ENCODE measurements around the gene EXOC6B. TPM values are rescaled to one million over a fixed set of nuclear protein-coding genes. Genes with fewer than 3 reads are reported as not detected.
"Not testable (repeated sequence)": the region's sequence is repeated elsewhere in the genome, so short reads cannot be mapped to it uniquely, and the experiment has no call there.

EXOC6B gene
- total RNA-seq, 2 donors from 2014 or later: 16.6 to 36.6 TPM

GRCh38 chr2:72423756-72424155 is 402.1 kb downstream of the EXOC6B start:
- 75% methylated on average over 2 of the region's 2 CpGs for WGBS
- H3K4me3 ChIP-seq: no peak overlapping the region
- TF ChIP-seq POLR2AphosphoS5 (IDR thresholded peaks at IDR 0.05): no peak
- no peak for TF ChIP-seq POLR2A (IDR thresholded peaks at IDR 0.05)
- TF ChIP-seq, protein P1, sequence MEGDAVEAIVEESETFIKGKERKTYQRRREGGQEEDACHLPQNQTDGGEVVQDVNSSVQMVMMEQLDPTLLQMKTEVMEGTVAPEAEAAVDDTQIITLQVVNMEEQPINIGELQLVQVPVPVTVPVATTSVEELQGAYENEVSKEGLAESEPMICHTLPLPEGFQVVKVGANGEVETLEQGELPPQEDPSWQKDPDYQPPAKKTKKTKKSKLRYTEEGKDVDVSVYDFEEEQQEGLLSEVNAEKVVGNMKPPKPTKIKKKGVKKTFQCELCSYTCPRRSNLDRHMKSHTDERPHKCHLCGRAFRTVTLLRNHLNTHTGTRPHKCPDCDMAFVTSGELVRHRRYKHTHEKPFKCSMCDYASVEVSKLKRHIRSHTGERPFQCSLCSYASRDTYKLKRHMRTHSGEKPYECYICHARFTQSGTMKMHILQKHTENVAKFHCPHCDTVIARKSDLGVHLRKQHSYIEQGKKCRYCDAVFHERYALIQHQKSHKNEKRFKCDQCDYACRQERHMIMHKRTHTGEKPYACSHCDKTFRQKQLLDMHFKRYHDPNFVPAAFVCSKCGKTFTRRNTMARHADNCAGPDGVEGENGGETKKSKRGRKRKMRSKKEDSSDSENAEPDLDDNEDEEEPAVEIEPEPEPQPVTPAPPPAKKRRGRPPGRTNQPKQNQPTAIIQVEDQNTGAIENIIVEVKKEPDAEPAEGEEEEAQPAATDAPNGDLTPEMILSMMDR (IDR thresholded peaks at IDR 0.05): no peak
- no peak overlapping the region for H3K27ac ChIP-seq
- no peaks in the 10 kb centered on the region for H3K9me3 ChIP-seq
- H3K4me1 ChIP-seq (replicated peaks): no peaks in the 10 kb centered on the region
- DNase-seq (ENCODE audit: low spot score): no peak
- no peaks in the 10 kb centered on the region for H3K36me3 ChIP-seq
- no peaks in the 10 kb centered on the region for H3K27me3 ChIP-seq (replicated peaks; ENCODE audit: insufficient read depth)
- intact Hi-C loops (cut with DNase I): no loop called here

- DNase-seq (ENCODE audit: low spot score); H3K27ac ChIP-seq; H3K36me3 ChIP-seq; H3K4me1 ChIP-seq (replicated peaks); H3K27me3 ChIP-seq (replicated peaks; ENCODE audit: insufficient read depth); H3K4me3 ChIP-seq; intact Hi-C loops (cut with DNase I); H3K9me3 ChIP-seq: not testable (repeated sequence)
- WGBS: 96% methylated on average over 28 of the region's 31 CpGs
Measured at GRCh38 chr2:72421771-72422379, 404.0 kb downstream of the EXOC6B start.

- intact Hi-C loops (cut with DNase I): no loop called here
Measured at GRCh38 chr2:72415781-72416475, 409.9 kb downstream of the EXOC6B start.

GRCh38 chr2:72415241-72415661 is 410.6 kb downstream of the EXOC6B start:
- intact Hi-C loops (cut with DNase I): no loop called here
- H3K9me3 ChIP-seq: no peaks in the 10 kb centered on the region
- no peak overlapping the region for H3K27ac ChIP-seq
- TF ChIP-seq POLR2A (IDR thresholded peaks at IDR 0.05) (no peak), POLR2AphosphoS5 (IDR thresholded peaks at IDR 0.05) (no peak)
- TF ChIP-seq, protein P1 (IDR thresholded peaks at IDR 0.05): no peak
- no peaks in the 10 kb centered on the region for H3K4me1 ChIP-seq (replicated peaks)
- no peaks in the 10 kb centered on the region for H3K27me3 ChIP-seq (replicated peaks; ENCODE audit: insufficient read depth)
- DNase-seq (ENCODE audit: low spot score): no peak
- 73% methylated on average over 2 of the region's 2 CpGs for WGBS
- no peak overlapping the region for H3K4me3 ChIP-seq
- no peaks in the 10 kb centered on the region for H3K36me3 ChIP-seq

More at GRCh38 chr2:72415781-72416475, 409.9 kb downstream of the EXOC6B start:
- DNase-seq (ENCODE audit: low spot score): no peak
- no peaks in the 10 kb centered on the region for H3K27me3 ChIP-seq (replicated peaks; ENCODE audit: insufficient read depth)
- H3K4me3 ChIP-seq: no peak overlapping the region
- 73% methylated on average over 5 of the region's 5 CpGs for WGBS
- no peaks in the 10 kb centered on the region for H3K36me3 ChIP-seq
- no peaks in the 10 kb centered on the region for H3K4me1 ChIP-seq (replicated peaks)
- H3K27ac ChIP-seq: no peak overlapping the region
- H3K9me3 ChIP-seq: no peaks in the 10 kb centered on the region
- TF ChIP-seq POLR2AphosphoS5 (IDR thresholded peaks at IDR 0.05): no peak
- TF ChIP-seq, protein P1 (IDR thresholded peaks at IDR 0.05): no peak
- no peak for TF ChIP-seq POLR2A (IDR thresholded peaks at IDR 0.05)

GRCh38 chr2:72414137-72414760 is 411.6 kb downstream of the EXOC6B start:
- no peak for DNase-seq (ENCODE audit: low spot score)
- Histone ChIP-seq H3K4me3 (no peak overlapping the region), H3K27me3 (replicated peaks; ENCODE audit: insufficient read depth) (no peaks in the 10 kb centered on the region), H3K27ac (no peak overlapping the region), H3K9me3 (no peaks in the 10 kb centered on the region), H3K4me1 (replicated peaks) (no peaks in the 10 kb centered on the region), H3K36me3 (no peaks in the 10 kb centered on the region)
- whole genome bisulfite sequencing: 55% methylated on average over 2 of the region's 2 CpGs
- intact Hi-C loops (cut with DNase I): no loop called here
- TF ChIP-seq, protein P1 (IDR thresholded peaks at IDR 0.05): no peak

Data from prostate gland (tissue), 2 donors.